CD14-positive monocyte (primary cell): ENCODE measurements around the gene FAXDC2. TPM values are rescaled to one million over a fixed set of nuclear protein-coding genes. Genes with fewer than 3 reads are reported as not detected.

ENCODE experiments used
- DNase-seq, 3 donors: peaks; one replicate each; pipeline ENCODE4 v3.0.0-alpha.2; 2011 to 2022
- H2AFZ ChIP-seq: 2 replicates; pipeline ENCODE4 v1.6.0; 2012; ENCODE audit warnings: mild to moderate bottlenecking, low read depth, low read length, inconsistent platforms; ENCODE audit not compliant: insufficient read depth, poor library complexity, severe bottlenecking
- H3K27ac ChIP-seq, 2 donors: 1 replicate in 1 of 2; 2 replicates in 1 of 2; pipeline ENCODE4 v1.5.1; 2012 to 2013; ENCODE audit warnings: low read length in 2 of 2, control low read depth in 1 of 2, inconsistent platforms in 1 of 2, low read depth in 1 of 2, mild to moderate bottlenecking in 1 of 2
- H3K27me3 ChIP-seq, 2 donors: one replicate each; pipeline versions ENCODE4 v1.6.0 to v1.6.1; 2011 to 2013; ENCODE audit warnings: low read length in 2 of 2; ENCODE audit not compliant: control insufficient read depth in 2 of 2, insufficient read depth in 2 of 2
- H3K36me3 ChIP-seq, 2 donors: replicated peaks in 1 of 2; 1 replicate in 1 of 2; 2 replicates in 1 of 2; pipeline versions ENCODE4 v1.5.1 to v1.6.1; 2012 to 2013; ENCODE audit warnings: low read length in 2 of 2, control low read depth in 1 of 2, inconsistent platforms in 1 of 2, mild to moderate bottlenecking in 1 of 2; ENCODE audit not compliant: insufficient read depth in 2 of 2, control insufficient read depth in 1 of 2
- H3K4me1 ChIP-seq, 2 donors: 1 replicate in 1 of 2; 2 replicates in 1 of 2; pipeline versions ENCODE4 v1.5.1 to v1.6.1; 2012 to 2013; ENCODE audit warnings: low read length in 2 of 2, control low read depth in 1 of 2, inconsistent platforms in 1 of 2, mild to moderate bottlenecking in 1 of 2, moderate library complexity in 1 of 2; ENCODE audit not compliant: insufficient read depth in 2 of 2, control insufficient read depth in 1 of 2
- H3K4me2 ChIP-seq: replicated peaks from 2 replicates; pipeline ENCODE3; 2012; ENCODE audit warnings: low read length, moderate library complexity, mild to moderate bottlenecking; ENCODE audit not compliant: poor library complexity, severe bottlenecking; ENCODE audit errors: extremely low read depth
- H3K4me3 ChIP-seq, 3 experiments: fragments of 200-600 bp in 1 of 3; sonication (generic) in 1 of 3; replicated peaks in 1 of 3; 1 replicate in 2 of 3; 2 replicates in 1 of 3; pipeline ENCODE4 v1.5.1; 2011 to 2013; ENCODE audit warnings: low read length in 3 of 3, mild to moderate bottlenecking in 3 of 3, control low read depth in 2 of 3, low read depth in 2 of 3, inconsistent platforms in 1 of 3, moderate library complexity in 1 of 3
- H3K79me2 ChIP-seq: 2 replicates; pipeline ENCODE4 v1.6.0; 2012; ENCODE audit warnings: mild to moderate bottlenecking, control low read depth, inconsistent platforms, low read length, moderate library complexity; ENCODE audit not compliant: insufficient read depth
- H3K9ac ChIP-seq: 2 replicates; pipeline ENCODE4 v1.6.0; 2017; ENCODE audit warnings: low read length, mild to moderate bottlenecking; ENCODE audit not compliant: insufficient read depth, poor library complexity, severe bottlenecking
- H3K9me3 ChIP-seq, 2 donors: replicated peaks in 1 of 2; 1 replicate in 1 of 2; 2 replicates in 1 of 2; pipeline versions ENCODE4 v1.5.1 to v1.6.1; 2012 to 2013; ENCODE audit warnings: low read length in 2 of 2, control low read depth in 1 of 2; ENCODE audit not compliant: control insufficient read depth in 1 of 2, insufficient read depth in 1 of 2
- H4K20me1 ChIP-seq: 2 replicates; pipeline ENCODE4 v1.6.0; 2012; ENCODE audit warnings: mild to moderate bottlenecking, low read length, control low read depth, moderate library complexity; ENCODE audit not compliant: insufficient read depth
- H3K27ac Mint-ChIP-seq, 7 donors: one replicate each; pipeline ENCODE4 v1.8.0; 2020; ENCODE audit warnings: mild to moderate bottlenecking in 7 of 7, mixed read lengths in 7 of 7, moderate library complexity in 6 of 7, inconsistent platforms in 2 of 7
- H3K27me3 Mint-ChIP-seq, 3 donors: one replicate each; pipeline ENCODE4 v1.8.0; 2021 to 2022; ENCODE audit warnings: low read depth in 3 of 3, mild to moderate bottlenecking in 3 of 3, mixed read lengths in 3 of 3, moderate library complexity in 3 of 3, inconsistent platforms in 1 of 3
- H3K36me3 Mint-ChIP-seq, 2 donors: one replicate each; pipeline ENCODE4 v1.8.0; 2020; ENCODE audit warnings: mixed read lengths in 2 of 2, inconsistent platforms in 1 of 2, mild to moderate bottlenecking in 1 of 2
- H3K4me1 Mint-ChIP-seq: one replicate; pipeline ENCODE4 v1.8.0; 2020; ENCODE audit warnings: mild to moderate bottlenecking, mixed read lengths
- H3K4me3 Mint-ChIP-seq, 2 donors: one replicate each; pipeline ENCODE4 v1.8.0; 2020; ENCODE audit warnings: mild to moderate bottlenecking in 2 of 2, mixed read lengths in 2 of 2, moderate library complexity in 1 of 2
- H3K9me3 Mint-ChIP-seq, 7 donors: one replicate each; pipeline ENCODE4 v1.8.0; 2020 to 2022; ENCODE audit warnings: mixed read lengths in 7 of 7, mild to moderate bottlenecking in 6 of 7, moderate library complexity in 6 of 7, inconsistent platforms in 2 of 7
- WGBS: methylation state at CpG from one replicate; pipeline ENCODE4 v1.1.5; 2013; ENCODE audit warnings: missing lambda C conversion rate; ENCODE audit not compliant: insufficient coverage; 5-methylcytosine and 5-hydroxymethylcytosine counted together
- intact Hi-C, 2 donors: fragments of 100-400 bp; cut with micrococcal nuclease; formaldehyde crosslinking; loops; one replicate each; pipeline versions ENCODE4 v1.15.0 to v1.15.1; 2023
- polyA plus RNA-seq, 3 donors: library from polyadenylated mRNA; depleted of rRNA in 1 of 3; unstranded in 2 of 3; stranded (reverse) in 1 of 3; fragments of 300-500 nt in 2 of 3; fragments of >200 nt in 1 of 3; fragmentation: Illumina TruSeq in 2 of 3; gene quantifications; 1 replicate in 2 of 3; 2 replicates in 1 of 3; pipeline ENCODE4 v1.2.3, GENCODE V29; 2012 to 2021
- TF ChIP-seq, protein P1 (sequence below): fragments of 200-600 bp; IDR thresholded peaks from one replicate; pipeline ENCODE4 v1.8.0; 2022; ENCODE audit warnings: antibody characterized with exemption, mild to moderate bottlenecking

The FAXDC2 gene
- polyA plus RNA-seq, 3 donors, result 0.30 to 1.4 (median 0.60) TPM

DNA sequence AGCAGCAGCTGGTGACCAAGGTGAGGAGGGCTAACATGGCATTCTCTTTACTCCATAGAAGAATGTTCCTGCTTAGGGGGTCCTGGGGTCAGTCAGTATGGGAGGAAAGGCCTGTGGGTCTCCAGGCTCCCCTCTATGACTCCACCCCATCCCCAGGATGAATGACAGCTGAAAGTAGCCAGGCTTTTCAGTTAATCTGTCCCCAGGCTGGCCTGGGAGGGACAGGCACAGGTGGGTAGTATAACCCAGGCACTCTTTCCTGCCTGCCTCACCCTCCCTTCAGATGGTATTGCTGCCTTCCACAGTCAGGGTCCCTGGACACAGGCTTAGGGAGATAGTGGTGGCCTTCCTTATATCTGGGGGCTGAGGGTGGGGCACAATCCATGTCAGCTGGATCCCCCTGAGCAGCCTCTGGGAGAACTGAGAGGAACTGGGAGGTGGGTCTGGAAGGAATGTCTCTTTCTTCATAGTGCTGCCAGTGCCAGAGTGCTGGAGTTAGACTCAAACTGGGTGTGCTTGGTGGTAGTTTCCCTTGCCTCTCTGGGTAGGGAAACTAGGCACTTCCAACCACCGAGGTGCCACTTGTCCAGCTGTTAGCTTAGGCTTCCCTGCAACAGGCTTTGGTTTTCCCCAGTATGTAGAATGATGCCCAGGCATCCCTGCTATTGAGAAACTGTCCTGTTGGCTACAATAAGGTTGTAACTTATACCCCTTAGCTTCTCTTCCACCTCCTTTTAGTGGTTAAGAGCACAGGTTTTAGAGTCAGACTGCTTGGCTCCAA lies 67.4 kb downstream of the FAXDC2 start:
- no peak overlapping the region for H3K4me3 Mint-ChIP-seq
- TF ChIP-seq, protein P1, sequence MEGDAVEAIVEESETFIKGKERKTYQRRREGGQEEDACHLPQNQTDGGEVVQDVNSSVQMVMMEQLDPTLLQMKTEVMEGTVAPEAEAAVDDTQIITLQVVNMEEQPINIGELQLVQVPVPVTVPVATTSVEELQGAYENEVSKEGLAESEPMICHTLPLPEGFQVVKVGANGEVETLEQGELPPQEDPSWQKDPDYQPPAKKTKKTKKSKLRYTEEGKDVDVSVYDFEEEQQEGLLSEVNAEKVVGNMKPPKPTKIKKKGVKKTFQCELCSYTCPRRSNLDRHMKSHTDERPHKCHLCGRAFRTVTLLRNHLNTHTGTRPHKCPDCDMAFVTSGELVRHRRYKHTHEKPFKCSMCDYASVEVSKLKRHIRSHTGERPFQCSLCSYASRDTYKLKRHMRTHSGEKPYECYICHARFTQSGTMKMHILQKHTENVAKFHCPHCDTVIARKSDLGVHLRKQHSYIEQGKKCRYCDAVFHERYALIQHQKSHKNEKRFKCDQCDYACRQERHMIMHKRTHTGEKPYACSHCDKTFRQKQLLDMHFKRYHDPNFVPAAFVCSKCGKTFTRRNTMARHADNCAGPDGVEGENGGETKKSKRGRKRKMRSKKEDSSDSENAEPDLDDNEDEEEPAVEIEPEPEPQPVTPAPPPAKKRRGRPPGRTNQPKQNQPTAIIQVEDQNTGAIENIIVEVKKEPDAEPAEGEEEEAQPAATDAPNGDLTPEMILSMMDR, result no peak

DNA sequence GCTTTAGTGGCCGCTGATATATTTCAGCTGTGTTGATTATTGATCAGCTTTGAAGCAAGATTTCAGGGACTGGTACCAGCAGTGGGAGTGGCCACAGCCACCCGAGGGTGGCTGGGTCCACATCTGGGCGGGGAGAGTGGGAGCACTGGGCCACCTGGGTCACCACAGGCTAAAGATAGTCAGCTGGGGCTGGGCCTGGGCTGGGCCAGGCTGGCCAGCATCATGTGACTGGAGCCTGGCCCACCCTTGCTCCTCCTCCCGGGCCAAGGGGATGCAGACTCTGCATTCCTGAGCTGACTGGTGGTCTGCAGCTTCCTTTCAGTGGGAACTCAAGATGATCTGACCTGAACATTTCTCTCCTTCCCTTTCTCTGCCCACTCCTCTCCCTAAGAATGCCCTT lies 68.1 kb downstream of the FAXDC2 start:
- Mint-ChIP-seq H3K36me3 (peaks cover 0 to 9% of the 10 kb centered on the region in 2 donors), H3K4me1 (peaks cover 49% of the 10 kb centered on the region), H3K27me3 (peaks cover 0 to 1% (median 0%) of the 10 kb centered on the region in 3 donors), H3K27ac (peak overlapping the region in 5 of 7 donors; percentile 10 to 79 (median 59)), H3K4me3 (no peak overlapping the region), H3K9me3 (no peaks in the 10 kb centered on the region)
- Histone ChIP-seq H3K9me3 (no peaks in the 10 kb centered on the region), H3K4me1 (peaks cover 8 to 13% of the 10 kb centered on the region in 2 donors), H3K36me3 (no peaks in the 10 kb centered on the region), H3K79me2 (peaks cover 100% of the 10 kb centered on the region), H2AFZ (no peak overlapping the region), H3K4me2 (no peak overlapping the region), H3K27me3 (no peaks in the 10 kb centered on the region), H4K20me1 (peaks cover 99% of the 10 kb centered on the region), H3K4me3 (no peak overlapping the region), H3K27ac (peak overlapping the region in 1 of 2 donors; percentile 64), H3K9ac (no peak overlapping the region)
- TF ChIP-seq, protein P1, result no peak
- intact Hi-C loops, result no loop called here
- no peak for DNase-seq
- WGBS, result 73% methylated on average over 4 of the region's 4 CpGs

More for the DNA sequence above, 67.4 kb downstream of the FAXDC2 start:
- peak overlapping the region; percentile 28 to 79 (median 63) for H3K27ac Mint-ChIP-seq
- Histone ChIP-seq H3K4me1 (peaks cover 8 to 14% of the 10 kb centered on the region in 2 donors), H3K4me2 (no peak overlapping the region), H3K36me3 (no peaks in the 10 kb centered on the region), H3K9ac (no peak overlapping the region), H3K4me3 (no peak overlapping the region), H3K9me3 (no peaks in the 10 kb centered on the region), H3K27ac (peak overlapping the region in 1 of 2 donors; percentile 64), H3K27me3 (no peaks in the 10 kb centered on the region), H2AFZ (no peak overlapping the region), H3K79me2 (peaks cover 100% of the 10 kb centered on the region), H4K20me1 (peaks cover 100% of the 10 kb centered on the region)
- no peak for DNase-seq
- peaks cover 0 to 9% of the 10 kb centered on the region in 2 donors for H3K36me3 Mint-ChIP-seq
- H3K4me1 Mint-ChIP-seq, result peaks cover 54% of the 10 kb centered on the region
- no peaks in the 10 kb centered on the region for H3K9me3 Mint-ChIP-seq
- H3K27me3 Mint-ChIP-seq, result peaks cover 0 to 1% (median 0%) of the 10 kb centered on the region in 3 donors
- intact Hi-C loops, result no loop called here
- 86% methylated on average over 1 of the region's 1 CpG for WGBS
